SH-SY5Y (cell line): ENCODE data around the gene UBE2K.

Experiments
- GATA2 ChIP-seq: IDR thresholded peaks from 2 replicates; pipeline ENCODE4 v1.6.1; 2011; ENCODE audit warnings: mild to moderate bottlenecking, low read depth, low read length
- GATA3 ChIP-seq: IDR thresholded peaks from 2 replicates; pipeline ENCODE4 v1.6.1; 2011; ENCODE audit warnings: low read depth, mild to moderate bottlenecking, low read length, moderate library complexity

GRCh38 chr4:39741401-39741800, 43.5 kb downstream of the UBE2K start:
- TF ChIP-seq GATA2 (no peak), GATA3 (no peak)
